Measurements from ENCODE around the gene ING3. TPM values are rescaled to one million over a fixed set of nuclear protein-coding genes. Genes with fewer than 3 reads are reported as not detected.

ING3 gene
- total and polyA plus RNA-seq, 9 of the 15 experiments (the other 6 are each of a cell fraction or from before 2014, with no cell fraction given) = 22.8 to 233 (median 50.4) TPM

GRCh38 chr7:120994512-120995410 is 44.2 kb downstream of the ING3 start (continued):
- TF ChIP-seq ZBTB11 (CRISPR knock-in tag; IDR thresholded peaks at IDR 0.05) = no peak
- TF ChIP-seq NFXL1 (CRISPR knock-in tag; IDR thresholded peaks at IDR 0.05) = 0 out of 2 replicates have a peak, but pooled peaks have one; percentile 29
- TF ChIP-seq MLLT1 (IDR thresholded peaks at IDR 0.05) = peak; percentile 96 to 97
- TF ChIP-seq PBX2 (CRISPR knock-in tag; IDR thresholded peaks at IDR 0.05; ENCODE audit: low read depth) = no peak
- TF ChIP-seq PBX2 (tag; conservative IDR thresholded peaks at IDR 0.05; ENCODE audit: low read depth) = no peak
- TF ChIP-seq OTX1 (CRISPR knock-in tag; IDR thresholded peaks at IDR 0.05) = peak; percentile 63; the same call in 1 of the 2 replicates
- TF ChIP-seq MNT (conservative IDR thresholded peaks at IDR 0.05) = peak; percentile 44 to 46; a peak in 2 of 4 replicates
- 0 out of 4 replicates have a peak, but pooled peaks of 1 of the 2 experiments have one; percentile 25 for TF ChIP-seq TEAD1 (CRISPR knock-in tag; IDR thresholded peaks at IDR 0.05)
- TF ChIP-seq TRIM24 (IDR thresholded peaks at IDR 0.05) = peak in 1 of 2 experiments; percentile 18; a peak in 1 of 4 replicates
- no peak for TF ChIP-seq SRSF1 (IDR thresholded peaks at IDR 0.05; ENCODE audit: low read depth, low read length)
- peak; percentile 21 for TF ChIP-seq KDM5B (IDR thresholded peaks at IDR 0.05; ENCODE audit: insufficient replicate concordance, low read depth, low read length)
- peak; percentile 62; the same call in 1 of the 2 replicates for TF ChIP-seq ZNF311 (CRISPR knock-in tag; IDR thresholded peaks at IDR 0.05)
- peak; percentile 57 for TF ChIP-seq POLR2H (tag; IDR thresholded peaks at IDR 0.05; ENCODE audit: low read depth)
- peak; percentile 81; the same call in 1 of the 2 replicates for TF ChIP-seq SMARCA5 (IDR thresholded peaks at IDR 0.05)
- peak; percentile 93 for TF ChIP-seq ZC3H8 (IDR thresholded peaks at IDR 0.05)
- no peak for TF ChIP-seq ETV5 (CRISPR knock-in tag; IDR thresholded peaks at IDR 0.05; ENCODE audit: low read depth)
